ENCODE data around the gene GPR84.
A peak's percentile ranks its signal among the peaks of the same experiment; 100 is the strongest.

Gene GPR84

GRCh38 chr12:54375259-54375579 is 10.9 kb upstream of the GPR84 start:
- DNase-seq (ENCODE audit: low read depth in 4 of 4, low spot score in 1 of 4), result no peak

GRCh38 chr12:54374562-54375258 is 10.4 kb upstream of the GPR84 start:
- DNase-seq (ENCODE audit: low read depth in 4 of 4, low spot score in 1 of 4), result no peak

- no peak for DNase-seq (ENCODE audit: low read depth in 4 of 4, low spot score in 1 of 4)
Observed at GRCh38 chr12:54373649-54374561, 9.6 kb upstream of the GPR84 start.

GRCh38 chr12:54372113-54372806 is 8.0 kb upstream of the GPR84 start:
- DNase-seq (ENCODE audit: low read depth in 4 of 4, low spot score in 1 of 4), result no peak

DNA sequence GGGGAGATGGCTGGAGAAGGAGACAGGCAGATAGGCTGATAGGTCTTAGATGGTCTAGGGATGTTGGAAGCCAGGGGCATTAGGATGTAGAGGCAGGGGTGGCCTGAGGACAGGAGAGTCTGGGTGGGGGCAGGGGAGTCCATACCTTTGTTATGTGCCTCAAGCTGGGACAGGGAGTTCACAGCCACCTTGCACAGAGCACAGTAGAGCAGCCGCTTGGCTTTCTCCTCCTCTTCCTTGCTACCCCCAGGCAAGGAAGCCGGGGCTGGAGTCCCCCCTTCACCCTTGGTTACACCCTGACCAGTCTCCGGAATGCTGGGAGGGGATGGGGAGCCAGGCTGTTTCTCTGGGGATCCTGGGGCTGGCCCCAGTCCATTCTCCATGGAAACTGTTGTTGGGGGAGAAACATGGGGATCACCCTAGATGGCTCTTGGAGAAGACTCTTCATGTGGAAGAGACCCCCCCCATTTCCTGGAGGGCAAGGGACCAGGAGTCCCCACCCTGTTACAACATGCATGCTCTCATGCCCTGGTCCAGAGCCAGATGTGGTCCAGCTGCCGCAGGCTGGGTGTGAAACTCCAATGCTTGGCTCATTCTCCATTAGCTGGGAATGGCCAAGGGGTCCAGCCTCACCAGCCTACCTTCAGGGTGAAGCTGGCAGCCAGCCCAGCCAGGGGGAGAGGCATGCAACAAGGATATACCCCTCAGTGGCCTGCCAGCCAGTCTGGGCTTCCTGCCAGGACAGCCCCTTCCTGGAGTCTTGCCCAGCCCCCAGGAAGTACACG is 7.2 kb upstream of the GPR84 start:
- no peak for DNase-seq (ENCODE audit: low read depth in 4 of 4, low spot score in 1 of 4)

DNA sequence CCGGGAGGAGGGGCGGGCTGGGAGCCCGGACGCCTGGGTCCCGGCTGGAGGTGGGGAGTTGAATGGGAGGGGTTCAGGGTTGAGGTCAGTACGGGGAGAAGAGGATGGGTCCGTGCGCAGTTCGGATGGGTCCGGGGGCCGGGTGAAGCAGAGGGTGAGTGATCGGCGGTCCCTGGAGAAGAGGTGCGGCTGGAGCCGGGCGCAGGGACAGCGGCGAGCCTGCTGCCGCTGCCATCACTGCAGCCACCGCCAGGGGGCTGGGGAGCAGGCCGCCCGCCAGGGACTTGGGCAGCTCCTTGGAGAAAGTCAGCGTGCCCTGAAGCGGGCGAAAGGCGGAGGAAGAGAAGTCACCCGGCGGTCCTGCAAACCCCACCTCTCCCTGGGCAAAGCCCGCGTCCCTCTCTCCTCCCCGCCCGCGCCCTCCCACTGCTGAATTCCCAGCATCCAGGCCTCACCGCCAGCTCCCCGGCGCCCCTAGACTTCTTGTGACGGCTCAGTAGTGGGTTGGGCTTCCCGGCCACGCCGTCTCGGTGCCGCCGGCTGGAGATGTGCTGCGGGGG is 6.0 kb upstream of the GPR84 start:
- DNase-seq (ENCODE audit: low read depth in 4 of 4, low spot score in 1 of 4), result no peak

GRCh38 chr12:54369597-54370131 is 5.4 kb upstream of the GPR84 start:
- no peak for DNase-seq (ENCODE audit: low read depth in 4 of 4, low spot score in 1 of 4)

DNA sequence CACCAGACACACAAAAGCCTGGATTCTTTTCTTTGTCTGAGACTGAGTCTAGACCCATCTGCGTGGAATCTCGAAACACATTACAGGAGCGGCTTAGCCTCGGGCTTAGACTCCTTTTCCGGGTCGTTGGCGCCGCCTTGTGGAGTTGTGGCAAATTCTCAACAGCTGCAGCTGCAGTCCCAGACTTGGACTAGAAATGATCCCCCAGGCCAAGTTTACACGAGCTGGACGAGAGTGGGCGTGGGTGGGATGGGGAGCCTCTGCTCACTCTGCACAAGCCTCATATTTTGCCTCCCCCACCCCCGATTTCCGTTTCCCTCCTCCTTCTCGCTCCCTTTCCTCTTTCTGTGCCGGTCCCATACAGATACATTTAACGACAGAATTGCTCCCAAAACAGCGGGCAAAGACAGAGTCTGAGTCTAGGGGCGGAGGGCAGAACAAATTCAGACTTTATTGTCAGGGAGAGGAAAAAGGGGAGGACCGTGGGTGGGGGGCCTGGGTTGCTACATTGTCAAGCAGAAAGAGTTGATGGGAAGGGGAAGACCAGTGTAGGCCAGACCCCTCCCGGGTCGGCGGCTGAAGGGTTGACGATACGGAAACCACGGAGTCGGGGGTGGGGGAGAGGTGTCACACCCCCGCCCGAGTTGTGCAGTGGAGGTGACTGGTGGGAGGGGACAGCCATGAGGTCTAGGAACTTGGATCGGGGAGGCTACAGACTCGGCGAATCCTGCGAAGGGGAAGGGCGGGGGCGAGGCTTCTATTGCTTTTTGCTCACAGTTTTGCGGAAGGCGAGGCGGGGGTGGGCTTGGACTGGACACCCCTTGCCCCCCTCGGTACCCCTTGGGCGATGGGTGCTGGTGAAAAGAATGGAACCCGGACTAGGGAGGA is 4.7 kb upstream of the GPR84 start:
- DNase-seq (ENCODE audit: low read depth in 4 of 4, low spot score in 1 of 4), result peak; percentile 83 to 87 (median 85)

- no peak for DNase-seq (ENCODE audit: low read depth in 4 of 4, low spot score in 1 of 4)
Observed at GRCh38 chr12:54368025-54368708, 3.9 kb upstream of the GPR84 start.

- DNase-seq (ENCODE audit: low read depth in 4 of 4, low spot score in 1 of 4), result no peak
Observed at GRCh38 chr12:54363618-54364017, 668 bp downstream of the GPR84 start.

- no peak for DNase-seq (ENCODE audit: low read depth in 4 of 4, low spot score in 1 of 4)
Observed at GRCh38 chr12:54363047-54363446, 1.2 kb downstream of the GPR84 start.

DNA sequence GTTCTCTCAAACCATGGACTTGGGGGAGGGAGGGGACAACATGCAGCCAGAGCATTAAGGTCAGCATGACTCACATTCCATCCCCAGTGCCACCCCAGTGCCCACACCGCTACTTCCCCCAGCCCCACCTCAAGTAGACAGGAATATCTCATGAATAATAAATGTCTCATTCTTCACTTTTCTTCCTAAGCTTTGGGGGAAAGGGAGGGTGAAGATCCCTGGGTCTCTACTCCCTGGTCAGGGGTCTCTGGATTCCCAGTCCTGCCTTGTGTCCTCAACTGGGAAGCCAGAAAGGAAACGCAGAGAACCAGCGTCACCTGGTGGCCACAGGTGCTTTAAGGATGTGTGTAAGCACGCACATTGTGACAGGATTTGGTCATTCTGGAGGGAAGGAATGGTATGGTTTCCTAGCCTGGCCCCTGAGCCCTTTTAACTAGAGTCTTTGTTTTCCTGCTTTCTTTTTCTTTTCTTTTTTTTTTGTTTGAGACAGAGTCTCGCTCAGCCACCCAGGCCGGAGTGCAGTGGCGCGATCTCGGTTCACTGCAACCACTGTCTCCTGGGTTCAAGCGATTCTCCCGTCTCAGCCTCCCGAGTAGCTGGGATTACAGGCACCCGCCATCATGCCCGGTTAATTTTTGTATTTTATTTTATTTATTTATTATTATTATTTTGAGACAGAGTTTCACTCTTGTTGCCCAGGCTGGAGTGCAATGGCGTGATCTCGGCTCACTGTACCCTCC is 3.4 kb downstream of the GPR84 start:
- DNase-seq (ENCODE audit: low read depth in 4 of 4, low spot score in 1 of 4), result no peak

GRCh38 chr12:54359762-54360351 is 4.4 kb downstream of the GPR84 start:
- no peak for DNase-seq (ENCODE audit: low read depth in 4 of 4, low spot score in 1 of 4)

GRCh38 chr12:54358945-54359761 is 5.1 kb downstream of the GPR84 start:
- peak; percentile 78 to 90 (median 80) for DNase-seq (ENCODE audit: low read depth in 4 of 4, low spot score in 1 of 4)

- no peak for DNase-seq (ENCODE audit: low read depth in 4 of 4, low spot score in 1 of 4)
Observed at GRCh38 chr12:54358191-54358944, 5.9 kb downstream of the GPR84 start.

DNA sequence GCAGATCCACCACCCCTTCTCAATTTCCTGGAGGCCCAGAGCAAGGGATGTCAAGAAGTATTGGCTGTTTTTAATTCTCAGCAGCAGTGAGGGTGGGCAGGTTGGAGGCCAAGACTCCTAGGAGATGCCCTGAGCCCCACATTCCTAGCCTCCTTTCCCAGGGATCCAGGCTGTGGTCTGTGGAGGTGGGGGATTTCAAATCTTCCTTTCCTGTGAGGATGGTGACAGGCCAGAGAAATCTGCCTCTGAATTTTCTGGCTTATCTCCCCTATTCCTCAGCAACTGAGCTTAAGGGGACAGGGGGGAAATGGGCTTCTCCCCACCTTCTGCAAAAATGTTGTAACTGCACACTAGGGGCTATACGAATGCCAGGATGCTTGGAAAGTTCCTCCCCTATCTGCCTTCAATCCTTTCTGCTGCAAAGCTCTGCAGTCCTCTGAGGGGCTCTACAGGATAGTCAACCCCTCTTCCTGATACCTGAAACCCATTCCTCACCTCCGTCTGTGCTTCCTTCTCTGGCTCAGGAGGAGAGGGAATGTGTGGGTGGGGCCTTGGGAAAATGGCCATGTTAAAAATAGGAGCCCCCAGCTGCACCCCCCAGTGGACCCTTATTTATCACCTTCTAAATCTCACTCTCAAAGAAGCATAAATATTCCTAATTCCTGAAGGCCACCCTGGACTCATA is 6.6 kb downstream of the GPR84 start:
- DNase-seq (ENCODE audit: low read depth in 4 of 4, low spot score in 1 of 4), result no peak

Data from stimulated activated CD4-positive, alpha-beta T cell treated with anti-CD3 and anti-CD28 coated beads, Interleukin-1b, Interleukin-23, amount 100 ng/mL, for 24 hours (primary cell).